Stimulated activated CD4-positive, alpha-beta T cell treated with anti-CD3 and anti-CD28 coated beads, Interleukin-12 subunit alpha, Interleukin-12 subunit beta, amount 100 ng/mL, for 48 hours (primary cell): ENCODE measurements around the gene CRTC1.

Experiments used
- DNase-seq, 3 donors: peaks; one replicate each; pipeline ENCODE4 v3.0.0-alpha.2; 2020; ENCODE audit warnings: low read depth in 2 of 3, low spot score in 1 of 3

Gene CRTC1

GRCh38 chr19:18651733-18652132 is 31.7 kb upstream of the CRTC1 start:
- no peak for DNase-seq

GRCh38 chr19:18653853-18654252 is 29.6 kb upstream of the CRTC1 start:
- DNase-seq, result no peak

DNA sequence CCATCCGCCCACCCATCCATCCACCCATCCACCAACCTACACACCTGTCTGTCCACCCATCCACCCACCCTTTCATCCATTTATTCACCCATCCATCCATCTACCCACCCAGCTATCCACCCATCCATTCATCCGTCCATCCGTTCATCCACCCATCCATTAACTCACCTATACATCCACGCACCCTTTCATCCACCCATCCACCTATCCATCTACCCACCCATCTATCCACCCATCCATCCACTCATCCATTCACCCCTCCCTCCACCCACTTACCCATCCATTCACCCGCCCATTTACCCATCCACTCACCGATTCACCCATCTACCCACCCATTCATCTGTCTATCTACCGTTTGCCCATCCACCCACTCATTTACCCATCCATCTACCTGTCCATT is 29.0 kb upstream of the CRTC1 start:
- no peak for DNase-seq

DNA sequence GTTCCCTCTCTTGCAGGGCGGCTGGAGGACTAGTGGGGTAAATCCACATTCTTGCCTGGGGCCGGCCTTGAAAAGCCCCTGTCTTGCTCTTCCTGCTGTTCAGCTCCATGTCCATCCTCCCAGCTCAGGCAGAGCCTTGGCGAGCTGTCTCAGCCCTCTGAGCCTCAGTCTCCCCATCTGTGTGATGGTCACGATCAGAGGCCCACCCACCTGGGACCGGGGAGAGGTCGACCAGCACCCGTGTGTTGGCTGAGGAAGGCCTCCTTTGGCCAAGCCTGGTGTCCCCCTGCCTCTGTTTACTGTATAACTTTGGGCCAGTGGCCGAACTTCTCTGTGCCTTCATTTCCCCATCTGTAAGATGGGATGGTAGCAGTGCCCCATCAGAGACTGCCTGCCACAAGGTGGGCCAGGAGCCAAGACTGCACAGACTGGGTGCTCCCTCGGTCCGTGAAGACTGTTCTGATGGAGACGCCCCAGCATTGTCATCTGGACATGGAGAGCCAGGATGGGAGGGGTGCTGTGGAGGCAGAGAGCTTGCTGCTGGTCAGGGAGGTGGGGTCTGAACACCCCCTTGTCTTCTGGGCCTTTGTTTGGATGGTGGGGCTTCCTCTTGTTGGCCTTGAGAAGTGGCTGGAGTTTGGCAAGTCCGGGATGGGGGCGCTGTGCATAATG is 28.2 kb upstream of the CRTC1 start:
- no peak for DNase-seq

- no peak for DNase-seq
Observed at GRCh38 chr19:18656337-18657086, 27.0 kb upstream of the CRTC1 start.

DNA sequence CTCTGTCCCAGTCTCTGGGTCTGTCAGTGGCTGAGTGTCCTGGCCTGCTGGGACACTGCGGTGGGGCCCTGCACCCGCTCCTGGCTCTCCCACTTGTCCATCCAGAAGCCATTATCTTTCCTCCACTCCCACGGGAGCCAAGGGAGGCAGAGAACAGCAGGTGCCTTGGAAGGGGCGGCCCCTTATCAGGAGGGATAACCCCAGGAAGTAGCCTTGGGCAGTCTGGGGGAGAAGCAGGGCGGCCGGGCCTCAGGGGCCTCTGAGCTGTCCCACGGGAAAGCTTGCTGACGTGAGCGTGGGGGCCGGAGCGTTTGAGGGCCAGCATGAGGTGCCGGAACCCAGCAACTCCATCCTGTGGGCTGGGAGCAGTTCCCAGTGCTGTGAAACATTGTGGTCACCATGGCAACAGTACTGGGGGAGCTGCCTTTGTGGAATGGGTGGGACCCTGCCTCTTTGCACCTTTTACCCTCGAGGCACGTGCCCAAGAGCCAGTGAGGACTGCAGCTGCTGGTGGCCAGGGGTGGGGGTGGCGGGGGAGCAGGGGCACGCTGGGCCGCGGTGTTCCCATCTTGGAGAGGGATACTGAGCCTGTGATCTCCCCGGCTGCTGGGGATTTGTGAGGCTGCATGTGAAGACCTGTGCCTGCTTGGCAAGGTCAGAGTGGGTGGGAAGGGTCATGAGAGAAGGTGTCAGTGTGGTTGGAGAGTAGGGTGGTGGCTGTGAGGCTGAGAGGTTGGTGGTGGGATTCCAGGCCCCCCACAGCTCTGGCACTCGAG is 25.7 kb upstream of the CRTC1 start:
- no peak for DNase-seq

GRCh38 chr19:18658366-18658855 is 25.1 kb upstream of the CRTC1 start:
- DNase-seq, result no peak

GRCh38 chr19:18659281-18660050 is 24.0 kb upstream of the CRTC1 start:
- no peak for DNase-seq

- DNase-seq, result no peak
Observed at GRCh38 chr19:18660051-18660910, 23.2 kb upstream of the CRTC1 start.

DNA sequence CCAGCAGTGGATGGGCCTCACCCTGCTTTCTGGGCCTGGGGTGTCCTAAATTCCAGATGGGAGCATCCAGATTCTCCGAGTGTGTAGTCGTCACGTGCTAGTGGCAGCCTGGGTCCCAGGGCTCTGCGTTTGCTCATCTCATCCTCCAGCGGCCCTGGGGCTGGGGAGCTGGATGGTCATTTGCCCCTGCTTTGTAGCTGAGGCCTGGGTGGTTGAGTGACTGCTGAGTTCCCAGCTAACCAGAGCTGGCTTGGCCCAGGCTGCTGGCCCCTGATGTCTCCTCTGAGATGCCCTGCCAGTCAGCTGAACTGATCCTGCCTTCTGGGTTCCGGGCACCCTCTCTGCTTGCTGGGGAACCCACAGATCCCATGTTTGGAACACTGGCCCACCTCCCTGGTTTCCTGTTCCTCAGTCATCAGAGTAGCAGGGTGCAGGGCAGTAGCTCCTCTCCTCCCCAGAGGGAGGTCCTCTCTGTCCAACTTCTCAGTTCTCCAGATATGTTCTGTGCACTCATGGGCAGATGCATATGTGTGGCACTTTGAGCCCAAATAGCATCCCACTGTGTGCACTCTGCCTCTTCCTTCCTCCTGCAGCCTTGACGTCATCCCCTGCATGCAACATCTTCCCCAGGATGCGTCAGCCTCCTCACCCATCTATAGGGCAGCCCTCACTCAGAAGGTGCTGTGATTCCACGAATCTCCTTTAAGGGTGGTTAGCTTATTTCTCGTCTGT is 22.4 kb upstream of the CRTC1 start:
- no peak for DNase-seq

- no peak for DNase-seq
Observed at GRCh38 chr19:18662972-18663732, 20.3 kb upstream of the CRTC1 start.

DNA sequence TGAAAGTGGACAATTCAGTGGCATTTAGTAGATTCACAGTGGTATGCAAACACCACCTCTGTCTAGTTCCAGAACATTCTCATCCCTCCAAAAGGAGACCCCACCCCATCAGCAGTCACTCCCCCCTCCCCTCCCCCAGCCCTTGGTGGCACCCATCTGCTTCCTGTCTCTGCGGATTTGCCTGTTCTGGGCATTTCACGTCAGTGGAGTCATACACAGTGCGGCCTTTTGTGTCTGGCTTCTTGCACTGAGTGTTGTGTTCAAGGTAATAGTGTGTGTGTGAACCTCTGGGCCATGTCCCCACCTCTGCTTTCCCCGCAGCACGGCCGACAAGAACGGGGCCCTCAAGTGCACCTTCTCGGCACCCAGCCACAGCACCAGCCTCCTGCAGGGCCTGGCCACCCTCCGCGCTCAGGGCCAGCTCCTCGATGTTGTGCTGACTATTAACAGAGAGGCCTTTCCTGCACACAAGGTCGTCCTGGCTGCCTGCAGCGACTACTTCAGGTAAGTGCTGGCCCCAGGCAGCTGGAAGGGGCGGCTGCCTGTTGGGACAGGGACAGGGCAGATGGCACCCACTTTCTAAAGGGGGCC is 19.4 kb upstream of the CRTC1 start:
- no peak for DNase-seq

- no peak for DNase-seq
Observed at GRCh38 chr19:18665771-18666202, 17.7 kb upstream of the CRTC1 start.

GRCh38 chr19:18666317-18666716 is 17.2 kb upstream of the CRTC1 start:
- DNase-seq, result no peak

DNA sequence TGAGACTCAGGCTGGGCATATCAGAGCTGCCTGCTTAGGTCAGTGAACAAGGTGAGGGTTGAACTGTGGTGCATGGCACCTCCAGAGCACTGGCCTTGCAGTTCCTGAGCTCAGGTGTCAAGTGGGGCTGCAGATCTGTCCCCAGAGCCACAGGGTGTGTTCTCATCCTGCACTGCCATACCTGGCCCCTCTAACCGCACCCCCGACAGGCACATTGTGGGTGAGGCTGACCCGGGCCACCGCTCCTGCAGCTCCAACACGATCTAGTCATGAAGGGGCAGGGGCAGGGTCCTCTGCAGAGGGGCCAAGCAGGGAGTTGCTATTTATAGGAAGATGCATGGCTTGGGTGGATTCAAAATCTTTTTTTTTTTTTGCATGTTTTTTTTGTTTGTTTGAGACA is 16.7 kb upstream of the CRTC1 start:
- DNase-seq, result no peak

DNA sequence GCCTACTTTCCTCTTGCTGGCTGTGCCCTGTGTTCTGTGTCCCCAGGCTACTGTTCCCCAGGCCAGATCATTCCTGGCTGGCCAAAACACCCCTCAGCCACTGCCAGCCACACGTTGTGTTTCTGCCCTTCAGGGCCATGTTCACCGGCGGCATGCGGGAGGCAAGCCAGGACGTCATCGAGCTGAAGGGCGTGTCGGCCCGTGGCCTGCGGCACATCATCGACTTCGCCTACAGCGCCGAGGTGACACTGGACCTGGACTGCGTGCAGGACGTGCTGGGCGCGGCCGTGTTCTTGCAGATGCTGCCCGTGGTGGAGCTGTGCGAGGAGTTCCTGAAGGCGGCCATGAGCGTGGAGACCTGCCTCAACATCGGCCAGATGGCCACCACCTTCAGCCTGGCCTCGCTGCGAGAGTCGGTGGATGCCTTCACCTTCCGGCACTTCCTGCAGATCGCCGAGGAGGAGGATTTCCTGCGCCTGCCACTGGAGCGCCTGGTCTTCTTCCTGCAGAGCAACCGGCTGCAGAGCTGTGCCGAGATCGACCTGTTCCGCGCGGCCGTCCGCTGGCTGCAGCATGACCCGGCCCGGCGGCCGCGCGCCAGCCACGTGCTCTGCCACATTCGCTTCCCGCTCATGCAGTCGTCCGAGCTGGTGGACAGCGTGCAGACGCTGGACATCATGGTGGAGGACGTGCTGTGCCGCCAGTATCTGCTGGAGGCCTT is 15.8 kb upstream of the CRTC1 start:
- DNase-seq, result no peak

DNA sequence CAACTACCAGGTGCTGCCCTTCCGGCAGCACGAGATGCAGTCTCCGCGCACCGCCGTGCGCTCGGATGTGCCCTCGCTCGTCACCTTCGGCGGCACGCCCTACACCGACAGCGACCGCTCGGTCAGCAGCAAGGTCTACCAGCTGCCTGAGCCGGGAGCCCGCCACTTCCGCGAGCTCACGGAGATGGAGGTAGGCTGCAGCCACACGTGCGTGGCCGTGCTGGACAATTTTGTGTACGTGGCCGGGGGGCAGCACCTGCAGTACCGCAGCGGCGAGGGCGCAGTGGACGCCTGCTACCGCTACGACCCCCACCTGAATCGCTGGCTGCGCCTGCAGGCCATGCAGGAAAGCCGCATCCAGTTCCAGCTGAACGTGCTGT is 15.2 kb upstream of the CRTC1 start:
- no peak for DNase-seq
